ENCODE results near the gene RELA. TPM values are rescaled to one million over a fixed set of nuclear protein-coding genes. Genes with fewer than 3 reads are reported as not detected.

The RELA gene
- total RNA-seq, 2 donors from 2014 or later, result 116 to 121 TPM

DNA sequence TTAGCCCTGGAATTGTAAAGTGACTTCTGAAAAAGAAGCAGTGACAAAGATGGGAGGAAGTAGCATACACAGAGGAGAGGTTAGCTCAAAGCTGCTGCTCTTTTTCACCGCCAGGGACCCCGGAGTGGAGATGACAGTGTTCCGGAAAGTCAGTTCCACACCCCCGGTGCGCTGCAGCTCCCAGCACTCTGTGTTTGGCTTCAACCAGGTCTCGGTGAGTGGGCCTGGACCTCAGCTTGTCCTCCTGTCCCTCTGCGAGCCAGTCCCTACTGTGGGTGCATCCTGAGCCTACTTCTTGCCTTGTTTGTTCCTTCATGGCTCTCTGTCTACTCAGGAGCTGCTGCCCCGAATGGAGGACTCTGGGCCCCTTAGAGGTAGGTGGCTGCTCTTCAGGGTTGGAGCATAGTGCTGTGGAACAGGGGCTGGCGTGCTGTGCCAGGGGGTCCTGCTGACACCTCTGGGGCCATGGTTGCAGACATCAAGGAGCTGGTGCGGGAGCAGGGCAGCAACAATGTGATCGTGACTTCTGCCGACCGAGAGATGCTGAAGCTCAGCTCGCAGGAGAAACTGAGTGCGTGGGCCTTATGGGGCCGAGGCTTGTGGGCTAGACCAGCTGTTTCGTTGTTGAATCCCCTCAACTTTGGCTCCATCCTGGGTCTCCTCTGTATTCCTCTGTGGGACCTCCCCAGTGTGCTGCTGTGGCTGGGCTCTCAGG lies 45.4 kb downstream of the RELA start:
- H3K4me1 Mint-ChIP-seq (ENCODE audit: low read depth), result peaks cover 25% of the 10 kb centered on the region
- peak overlapping the region; percentile 91 for H3K27ac Mint-ChIP-seq
- peaks cover 8 to 16% of the 10 kb centered on the region in 2 donors for H3K36me3 Mint-ChIP-seq (ENCODE audit: insufficient read depth in 2 of 2)
- DNase-seq, result no peak
- H3K4me3 Mint-ChIP-seq, result peak overlapping the region; percentile 97 to 98
- no peaks in the 10 kb centered on the region for H3K9me3 Mint-ChIP-seq
- H3K27me3 Mint-ChIP-seq (ENCODE audit: low read depth), result no peaks in the 10 kb centered on the region
- no peak for ATAC-seq (replicated peaks in 1 of 2)

DNA sequence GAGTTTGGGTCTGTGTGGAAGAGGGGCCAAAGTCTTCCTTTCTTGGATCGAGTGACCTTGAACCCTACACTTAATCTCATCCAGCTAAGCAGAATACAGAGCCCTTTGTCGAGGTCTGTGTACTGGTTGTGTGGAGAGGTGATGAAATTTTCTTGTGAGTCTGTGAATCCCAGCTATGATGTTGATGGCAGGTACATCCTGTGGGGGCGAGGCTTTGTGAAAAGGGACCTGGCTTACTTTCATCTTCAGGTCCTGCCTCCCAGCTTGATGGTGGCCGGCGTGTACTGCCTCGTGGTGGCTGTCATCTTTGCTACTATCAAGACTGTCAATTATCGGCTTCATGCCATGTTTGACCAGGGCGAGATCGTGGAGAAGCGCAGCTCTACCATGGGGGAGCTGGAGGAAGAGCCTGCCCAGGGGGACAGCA lies 46.1 kb downstream of the RELA start:
- Mint-ChIP-seq H3K4me1 (ENCODE audit: low read depth) (peaks cover 31% of the 10 kb centered on the region), H3K36me3 (ENCODE audit: insufficient read depth in 2 of 2) (peaks cover 8 to 19% of the 10 kb centered on the region in 2 donors), H3K4me3 (peak overlapping the region; percentile 97 to 98), H3K27ac (peak overlapping the region; percentile 91), H3K27me3 (ENCODE audit: low read depth) (no peaks in the 10 kb centered on the region), H3K9me3 (no peaks in the 10 kb centered on the region)
- no peak for ATAC-seq (replicated peaks in 1 of 2)
- peak in 1 of 2 donors; percentile 35 for DNase-seq

DNA sequence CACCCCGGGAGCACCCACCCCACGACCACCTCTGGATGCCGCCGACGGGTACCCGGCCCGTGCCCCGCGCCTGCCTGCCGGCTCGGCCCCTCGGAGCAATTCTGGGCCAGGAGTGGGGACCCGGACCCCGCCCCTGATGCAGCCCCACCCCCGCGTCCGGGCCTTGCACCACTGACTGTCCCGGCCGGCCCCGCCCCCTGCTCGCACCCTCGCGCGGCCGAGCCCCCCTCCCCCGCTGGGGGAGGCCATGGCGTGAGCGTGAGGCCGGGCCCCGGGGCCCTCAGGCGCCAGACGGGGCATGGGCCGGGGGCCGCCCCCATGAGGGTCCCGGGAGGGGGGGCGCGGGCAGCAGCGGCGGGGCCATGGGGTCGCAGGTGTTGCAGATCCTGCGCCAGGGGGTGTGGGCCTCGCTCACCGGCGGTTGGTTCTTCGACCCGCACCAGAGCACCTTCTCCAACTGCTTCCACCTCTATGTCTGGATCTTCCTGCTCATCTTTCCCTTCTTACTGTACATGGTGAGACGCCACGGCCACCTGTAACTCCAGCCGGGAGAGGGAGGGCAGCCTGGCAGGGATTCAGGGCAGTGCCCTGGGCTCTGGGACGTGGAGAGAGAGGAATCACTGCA lies 46.7 kb downstream of the RELA start:
- H3K4me1 Mint-ChIP-seq (ENCODE audit: low read depth), result peaks cover 33% of the 10 kb centered on the region
- H3K36me3 Mint-ChIP-seq (ENCODE audit: insufficient read depth in 2 of 2), result peaks cover 8 to 18% of the 10 kb centered on the region in 2 donors
- no peaks in the 10 kb centered on the region for H3K27me3 Mint-ChIP-seq (ENCODE audit: low read depth)
- H3K9me3 Mint-ChIP-seq, result no peaks in the 10 kb centered on the region
- ATAC-seq (replicated peaks in 1 of 2) (peak in 1 of 2 donors; percentile 3), DNase-seq (peak; percentile 63 to 68)
- peak overlapping the region; percentile 97 to 98 for H3K4me3 Mint-ChIP-seq
- H3K27ac Mint-ChIP-seq, result peak overlapping the region; percentile 91

GRCh38 chr11:65615229-65615949 lies 47.3 kb downstream of the RELA start, which contains the start of gene PCNX3:
Gene PCNX3, plus strand, starts transcription at chr11:65615776. Its CDS starts 536 bp downstream, at chr11:65616312.
- Mint-ChIP-seq H3K9me3 (no peaks in the 10 kb centered on the region), H3K4me3 (peak within 1 kb of the TSS; percentile 97 to 98), H3K27ac (peak within 1 kb of the TSS; percentile 91), H3K4me1 (ENCODE audit: low read depth) (peaks cover 40% of the 10 kb centered on the region), H3K27me3 (ENCODE audit: low read depth) (no peaks in the 10 kb centered on the region), H3K36me3 (ENCODE audit: insufficient read depth in 2 of 2) (peaks cover 8 to 17% of the 10 kb centered on the region in 2 donors)
- peak; percentile 100 for DNase-seq
- ATAC-seq (replicated peaks in 1 of 2), result peak; percentile 89 to 91

DNA sequence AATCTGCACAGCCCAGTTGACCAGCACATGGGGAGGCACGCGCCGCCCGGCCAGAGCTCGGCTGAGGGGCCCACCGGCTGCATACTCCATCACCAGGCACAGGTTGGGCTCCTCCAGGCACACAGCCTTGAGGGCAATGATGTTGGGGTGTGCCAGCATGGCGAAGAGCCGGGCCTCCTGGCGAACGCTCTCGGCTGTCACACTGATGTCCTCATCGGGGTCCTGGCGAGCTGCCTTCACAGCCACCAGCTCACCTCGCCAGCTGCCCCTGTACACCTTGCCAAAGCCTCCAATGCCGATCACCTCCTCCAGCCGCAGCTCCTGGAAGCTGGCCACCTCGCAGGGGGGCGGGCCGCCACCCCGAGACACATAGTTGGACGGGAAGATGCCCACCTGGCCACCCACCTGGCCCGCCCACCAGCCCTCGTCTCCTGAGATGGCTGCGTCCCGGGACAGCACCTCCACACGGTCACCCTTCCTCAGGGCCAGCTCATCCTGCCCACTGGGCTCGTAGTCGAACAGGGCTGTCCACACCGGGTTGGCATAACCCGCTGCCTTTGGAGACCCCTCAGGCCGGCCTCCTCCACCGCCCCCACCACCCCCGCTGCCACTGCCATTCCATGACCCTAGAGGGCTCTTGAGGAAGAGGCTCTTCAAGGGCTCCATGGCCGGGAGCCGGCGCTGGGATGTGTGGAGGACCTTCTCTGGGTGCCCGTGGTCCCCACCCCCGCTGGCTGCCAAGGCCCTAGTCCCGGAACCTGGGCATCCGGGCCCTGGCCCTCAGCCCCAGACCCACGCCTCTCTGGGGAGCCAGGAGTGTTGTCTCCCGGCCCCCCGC lies 49.4 kb downstream of the RELA start:
- peaks cover 8 to 14% of the 10 kb centered on the region in 2 donors for H3K36me3 Mint-ChIP-seq (ENCODE audit: insufficient read depth in 2 of 2)
- no peaks in the 10 kb centered on the region for H3K27me3 Mint-ChIP-seq (ENCODE audit: low read depth)
- ATAC-seq (replicated peaks in 1 of 2), result no peak
- H3K4me3 Mint-ChIP-seq, result peak overlapping the region; percentile 94
- H3K27ac Mint-ChIP-seq, result peak overlapping the region; percentile 79
- H3K4me1 Mint-ChIP-seq (ENCODE audit: low read depth), result peaks cover 51% of the 10 kb centered on the region
- H3K9me3 Mint-ChIP-seq, result no peaks in the 10 kb centered on the region
- DNase-seq, result peak; percentile 31 to 38

DNA sequence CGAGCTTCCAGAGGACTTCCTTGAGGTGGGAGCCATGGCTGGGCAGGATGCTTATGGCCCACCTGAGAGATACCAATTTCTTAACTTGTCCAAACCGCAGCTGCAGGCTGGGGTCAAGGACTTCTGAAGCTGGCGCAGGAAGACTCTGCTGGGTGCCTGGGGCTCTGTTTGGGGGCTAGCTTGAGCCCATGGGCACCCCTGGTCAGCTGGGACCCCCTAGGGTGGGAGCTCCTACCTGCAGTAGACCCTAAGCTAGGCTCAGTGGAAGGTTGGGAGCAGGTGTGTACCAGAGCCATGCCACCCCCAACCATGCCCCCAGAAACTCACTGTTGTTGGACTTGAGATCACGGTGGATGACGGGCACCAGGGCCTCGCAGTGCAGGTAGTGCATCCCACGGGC lies 50.0 kb downstream of the RELA start:
- ATAC-seq (replicated peaks in 1 of 2), result no peak
- Mint-ChIP-seq H3K9me3 (no peaks in the 10 kb centered on the region), H3K27me3 (ENCODE audit: low read depth) (no peaks in the 10 kb centered on the region), H3K27ac (peak overlapping the region; percentile 96), H3K4me3 (peak overlapping the region; percentile 94), H3K4me1 (ENCODE audit: low read depth) (peaks cover 51% of the 10 kb centered on the region), H3K36me3 (ENCODE audit: insufficient read depth in 2 of 2) (peaks cover 8 to 14% of the 10 kb centered on the region in 2 donors)
- DNase-seq, result no peak

- H3K27ac Mint-ChIP-seq, result peak overlapping the region; percentile 96
- DNase-seq (no peak), ATAC-seq (replicated peaks in 1 of 2) (no peak)
- H3K4me3 Mint-ChIP-seq, result peak overlapping the region; percentile 94
- no peaks in the 10 kb centered on the region for H3K9me3 Mint-ChIP-seq
- H3K27me3 Mint-ChIP-seq (ENCODE audit: low read depth), result no peaks in the 10 kb centered on the region
- H3K4me1 Mint-ChIP-seq (ENCODE audit: low read depth), result peaks cover 45% of the 10 kb centered on the region
- peaks cover 8 to 14% of the 10 kb centered on the region in 2 donors for H3K36me3 Mint-ChIP-seq (ENCODE audit: insufficient read depth in 2 of 2)
These were observed 50.7 kb downstream of the RELA start for GRCh38 chr11:65611758-65612603.

GRCh38 chr11:65611028-65611757 lies 51.5 kb downstream of the RELA start:
- Mint-ChIP-seq H3K4me3 (peak overlapping the region; percentile 51 to 76), H3K4me1 (ENCODE audit: low read depth) (peaks cover 37% of the 10 kb centered on the region), H3K27ac (peak overlapping the region; percentile 79)

DNA sequence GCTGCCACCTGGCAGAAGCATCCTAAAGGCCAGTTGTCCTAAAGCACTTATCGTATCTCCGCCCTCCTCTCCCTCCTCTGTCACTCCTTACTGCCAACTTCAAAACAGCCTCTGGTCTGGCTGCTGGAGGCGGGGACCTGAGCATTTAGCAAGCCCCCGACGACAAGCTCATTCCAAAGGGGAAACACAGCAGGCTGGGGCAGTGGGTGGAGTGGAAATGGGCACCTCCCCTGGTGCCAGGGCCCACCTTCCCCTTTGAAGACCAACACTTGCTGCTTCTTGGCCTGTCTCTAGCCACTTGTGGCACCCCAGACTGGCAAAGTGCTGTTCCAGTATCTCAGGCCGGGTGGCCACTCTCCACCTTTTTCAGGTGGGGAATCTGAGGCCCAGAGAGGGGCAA lies 52.3 kb downstream of the RELA start:
- no peak for DNase-seq
- Mint-ChIP-seq H3K27ac (peak overlapping the region; percentile 84), H3K4me3 (peak overlapping the region; percentile 51 to 76), H3K36me3 (ENCODE audit: insufficient read depth in 2 of 2) (peaks cover 2 to 11% of the 10 kb centered on the region in 2 donors), H3K4me1 (ENCODE audit: low read depth) (peaks cover 37% of the 10 kb centered on the region), H3K27me3 (ENCODE audit: low read depth) (no peaks in the 10 kb centered on the region), H3K9me3 (no peaks in the 10 kb centered on the region)
- no peak for ATAC-seq (replicated peaks in 1 of 2)

More at GRCh38 chr11:65611028-65611757, 51.5 kb downstream of the RELA start:
- ATAC-seq (replicated peaks in 1 of 2) (no peak), DNase-seq (no peak)
- H3K36me3 Mint-ChIP-seq (ENCODE audit: insufficient read depth in 2 of 2), result peaks cover 3 to 11% of the 10 kb centered on the region in 2 donors
- H3K27me3 Mint-ChIP-seq (ENCODE audit: low read depth), result no peaks in the 10 kb centered on the region
- no peaks in the 10 kb centered on the region for H3K9me3 Mint-ChIP-seq

DNA sequence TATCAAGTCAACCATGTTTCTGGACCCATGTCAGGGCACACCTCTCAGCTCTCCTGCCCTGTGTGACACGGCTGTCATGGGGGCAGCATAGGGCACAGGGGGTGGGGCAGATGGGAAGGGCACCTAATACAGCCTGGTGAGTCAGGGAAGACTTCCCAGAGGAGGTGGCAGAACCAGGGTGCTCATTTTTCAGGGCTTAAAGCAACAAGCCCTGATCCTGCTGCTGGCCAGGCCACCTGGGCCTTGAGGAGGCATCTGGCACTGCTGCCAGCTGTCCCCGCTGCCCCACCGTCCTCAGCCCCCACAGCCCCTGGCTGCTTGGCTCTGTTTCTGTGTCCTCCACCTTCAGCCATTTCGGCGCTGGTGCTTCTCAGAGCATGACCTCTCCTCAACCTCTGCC lies 53.1 kb downstream of the RELA start:
- no peak overlapping the region for H3K4me3 Mint-ChIP-seq
- no peaks in the 10 kb centered on the region for H3K27me3 Mint-ChIP-seq (ENCODE audit: low read depth)
- DNase-seq (no peak), ATAC-seq (replicated peaks in 1 of 2) (no peak)
- H3K27ac Mint-ChIP-seq, result no peak overlapping the region
- H3K36me3 Mint-ChIP-seq (ENCODE audit: insufficient read depth in 2 of 2), result peaks cover 0 to 11% of the 10 kb centered on the region in 2 donors
- no peaks in the 10 kb centered on the region for H3K9me3 Mint-ChIP-seq
- H3K4me1 Mint-ChIP-seq (ENCODE audit: low read depth), result peaks cover 37% of the 10 kb centered on the region

DNA sequence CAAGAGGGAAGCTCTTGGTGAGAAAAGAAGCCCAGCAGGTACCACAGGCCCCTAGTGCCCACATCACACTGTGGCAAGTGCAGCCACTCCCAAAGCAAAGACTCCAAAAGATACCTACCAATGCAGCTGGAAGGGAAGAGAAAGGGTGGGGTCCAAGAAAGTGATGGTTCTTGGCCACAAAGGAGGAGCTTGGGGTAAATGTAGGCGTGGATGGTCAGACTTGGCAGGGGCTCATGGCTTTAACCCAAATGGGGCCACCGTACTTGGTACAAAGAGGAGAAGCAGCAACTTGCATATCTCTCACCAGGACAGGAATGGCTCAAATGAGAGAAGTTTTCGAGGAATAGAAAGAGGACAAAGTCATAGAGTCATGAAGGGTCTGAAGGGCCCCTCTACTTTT lies 53.5 kb downstream of the RELA start:
- H3K27ac Mint-ChIP-seq, result peak overlapping the region; percentile 53
- peaks cover 0 to 11% of the 10 kb centered on the region in 2 donors for H3K36me3 Mint-ChIP-seq (ENCODE audit: insufficient read depth in 2 of 2)
- H3K27me3 Mint-ChIP-seq (ENCODE audit: low read depth), result no peaks in the 10 kb centered on the region
- H3K9me3 Mint-ChIP-seq, result no peaks in the 10 kb centered on the region
- DNase-seq (no peak), ATAC-seq (replicated peaks in 1 of 2) (no peak)
- no peak overlapping the region for H3K4me3 Mint-ChIP-seq
- H3K4me1 Mint-ChIP-seq (ENCODE audit: low read depth), result peaks cover 37% of the 10 kb centered on the region
